Skin epidermis (tissue), 12 donors: ENCODE data around the gene PBX3.

Experiments
- H3K27ac ChIP-seq, 21 experiments: fragments of 200-600 bp; sonication (generic) in 11 of 21; one replicate each; pipeline ENCODE4 v1.5.0; 2020; ENCODE audit warnings: mild to moderate bottlenecking in 3 of 21, inconsistent platforms in 2 of 21, moderate library complexity in 2 of 21
- H3K4me3 ChIP-seq, 7 experiments: fragments of 200-600 bp; sonication (generic) in 2 of 7; one replicate each; pipeline ENCODE4 v1.5.0; 2020; ENCODE audit warnings: inconsistent platforms in 2 of 7, mild to moderate bottlenecking in 2 of 7, moderate library complexity in 1 of 7

The PBX3 gene

DNA sequence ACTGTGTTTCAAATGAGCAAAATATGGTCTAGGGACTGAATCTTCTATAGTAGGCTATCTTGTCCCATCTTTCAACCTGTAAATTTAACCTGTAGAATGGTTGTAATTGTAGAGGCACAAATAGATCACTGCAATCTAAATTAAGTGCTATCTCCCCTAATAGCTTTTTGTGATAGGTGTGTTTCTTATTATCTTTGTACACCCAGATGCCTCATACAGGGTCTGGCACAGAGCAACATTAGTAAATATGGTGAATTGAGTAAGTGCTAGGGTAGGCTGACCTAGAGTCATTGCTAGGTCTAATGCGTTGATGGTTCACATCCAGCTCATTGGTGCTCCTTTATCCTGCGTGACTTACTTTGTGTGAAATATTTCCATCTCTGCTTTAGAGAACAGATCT lies 100.6 kb downstream of the PBX3 start:
- Histone ChIP-seq H3K4me3 (no peak overlapping the region), H3K27ac (no peak overlapping the region)

DNA sequence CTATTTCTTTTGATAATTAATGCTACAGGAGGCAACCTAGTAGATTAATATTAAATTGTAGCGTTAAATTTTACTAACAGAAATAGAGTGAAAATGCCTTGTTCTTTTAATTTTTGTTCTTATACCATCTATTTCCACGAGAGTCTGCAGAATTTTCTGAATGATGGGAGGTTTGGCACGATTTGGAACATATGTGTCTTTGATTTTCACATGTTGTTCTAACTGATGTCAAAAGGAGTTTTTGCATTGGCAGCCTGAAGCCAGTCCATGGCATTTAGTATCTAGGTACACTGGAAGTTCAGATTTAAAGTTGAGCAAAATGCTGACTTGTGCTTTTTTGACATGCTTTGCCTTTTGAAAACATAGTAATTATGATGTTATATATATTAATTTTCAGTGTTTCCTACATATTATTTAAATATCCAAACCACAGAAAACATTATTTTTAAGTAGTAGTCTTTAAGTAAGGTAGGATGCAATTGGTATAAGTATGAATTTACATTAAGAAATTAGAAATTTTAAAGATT lies 103.0 kb downstream of the PBX3 start:
- Histone ChIP-seq H3K4me3 (no peak overlapping the region), H3K27ac (no peak overlapping the region)

DNA sequence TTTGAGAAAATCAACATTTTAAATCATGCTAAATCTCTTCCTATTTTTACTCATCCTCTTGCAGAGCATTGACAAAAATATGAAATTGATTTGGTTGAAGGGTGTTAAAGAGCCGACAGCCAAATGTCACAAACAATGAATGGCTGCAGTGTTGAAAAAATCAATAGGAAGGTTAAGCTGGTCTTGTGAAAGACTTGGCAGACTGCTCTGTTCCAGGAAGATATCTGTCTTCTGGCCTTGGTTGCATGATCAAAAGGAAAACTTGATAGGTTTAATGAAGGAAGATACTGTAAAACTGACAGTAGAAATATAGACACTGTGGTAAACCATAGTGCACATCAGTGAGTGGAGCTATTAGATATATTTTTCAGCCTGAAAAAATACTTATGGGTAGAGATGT lies 103.6 kb downstream of the PBX3 start:
- H3K4me3 ChIP-seq = no peak overlapping the region
- H3K27ac ChIP-seq = no peak overlapping the region

DNA sequence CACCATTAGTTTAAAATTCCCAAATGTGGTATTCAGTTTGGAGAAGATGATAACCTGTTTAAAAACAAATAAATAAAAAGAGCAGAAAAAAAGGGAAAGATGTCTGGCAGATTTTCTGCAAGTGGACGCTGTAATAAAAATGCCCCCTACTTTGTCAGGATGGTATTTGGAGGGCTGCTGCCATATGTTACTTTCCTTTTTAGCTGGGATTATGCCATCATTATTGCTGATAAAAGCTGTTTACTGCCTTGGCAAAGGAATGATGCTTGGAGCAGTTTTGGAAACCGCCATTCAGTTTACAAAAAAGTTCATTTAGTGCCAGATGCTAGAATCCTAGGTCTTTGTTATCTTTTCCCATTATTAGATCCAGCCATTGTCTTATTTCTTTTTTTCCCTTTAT lies 104.8 kb downstream of the PBX3 start:
- Histone ChIP-seq H3K27ac (no peak overlapping the region), H3K4me3 (no peak overlapping the region)

DNA sequence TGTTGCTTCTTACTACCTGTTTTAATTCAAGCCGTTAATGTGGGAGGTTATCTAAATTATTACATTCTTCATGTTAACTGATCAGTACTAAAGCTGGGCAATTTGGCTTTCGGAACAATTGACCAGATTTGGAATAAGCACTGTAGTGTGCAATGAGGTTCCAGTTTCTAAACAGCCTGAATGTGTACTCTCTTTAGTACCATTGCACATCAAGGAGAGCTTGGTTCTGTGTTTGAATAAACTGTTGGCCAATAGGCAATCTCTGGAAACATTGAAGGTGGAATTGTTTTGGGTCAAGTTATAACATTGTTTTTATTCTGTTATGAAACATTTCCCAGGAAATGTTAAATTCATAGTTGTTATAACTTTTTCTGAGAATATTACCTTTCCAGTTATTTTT lies 105.2 kb downstream of the PBX3 start:
- Histone ChIP-seq H3K4me3 (no peak overlapping the region), H3K27ac (no peak overlapping the region)

DNA sequence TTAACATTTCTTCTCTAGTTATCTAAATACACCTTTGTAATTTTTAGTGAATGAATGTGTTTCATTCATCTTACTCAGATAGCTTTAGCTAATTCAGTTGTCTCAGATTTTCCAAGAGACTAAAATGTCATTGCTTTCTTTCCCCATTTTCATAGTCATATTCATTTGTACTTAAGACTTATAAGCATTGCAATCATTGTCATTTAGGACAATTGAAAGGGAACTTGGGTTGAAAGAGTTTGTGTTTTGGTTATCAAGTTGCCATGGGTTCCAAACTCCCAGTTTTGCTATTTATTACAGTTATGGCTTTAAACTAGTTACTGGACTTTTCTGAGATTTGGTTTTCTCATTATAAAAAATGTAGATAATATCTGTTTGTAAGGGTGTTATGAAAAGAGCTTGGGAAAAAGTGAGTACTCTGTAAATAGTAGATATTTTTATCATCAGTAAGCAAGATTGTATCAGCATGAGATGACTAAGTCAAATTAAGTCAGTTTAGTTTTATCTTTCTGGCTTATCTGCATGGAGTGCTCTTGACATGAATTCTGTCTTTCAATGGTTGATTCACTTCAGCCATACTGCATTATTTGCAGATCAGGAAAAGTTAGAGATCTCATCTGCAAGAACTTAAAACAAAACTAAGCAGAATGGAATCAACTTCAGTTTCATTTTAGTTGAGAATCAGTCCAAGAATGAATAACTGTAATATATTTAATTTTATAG lies 107.5 kb downstream of the PBX3 start:
- Histone ChIP-seq H3K4me3 (no peak overlapping the region), H3K27ac (no peak overlapping the region)

DNA sequence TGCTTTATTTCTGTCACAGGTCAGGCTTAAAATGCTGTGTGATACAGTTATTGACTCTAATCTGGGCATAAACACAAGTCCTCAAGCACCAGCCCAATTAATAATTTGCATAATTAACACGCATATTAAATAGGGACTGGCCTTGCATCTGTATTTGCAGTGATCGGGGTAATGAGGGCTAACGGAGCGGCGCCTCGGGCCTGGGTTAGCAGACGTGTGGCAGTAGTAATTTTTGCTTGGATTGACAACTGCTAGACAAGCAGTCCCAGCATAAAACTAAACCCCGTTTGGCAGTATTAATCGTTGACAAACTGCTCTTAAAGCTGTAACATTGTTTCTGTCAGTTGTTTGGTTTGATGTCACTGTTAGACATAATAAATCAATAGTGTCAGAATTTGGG lies 109.2 kb downstream of the PBX3 start:
- no peak overlapping the region for H3K4me3 ChIP-seq

DNA sequence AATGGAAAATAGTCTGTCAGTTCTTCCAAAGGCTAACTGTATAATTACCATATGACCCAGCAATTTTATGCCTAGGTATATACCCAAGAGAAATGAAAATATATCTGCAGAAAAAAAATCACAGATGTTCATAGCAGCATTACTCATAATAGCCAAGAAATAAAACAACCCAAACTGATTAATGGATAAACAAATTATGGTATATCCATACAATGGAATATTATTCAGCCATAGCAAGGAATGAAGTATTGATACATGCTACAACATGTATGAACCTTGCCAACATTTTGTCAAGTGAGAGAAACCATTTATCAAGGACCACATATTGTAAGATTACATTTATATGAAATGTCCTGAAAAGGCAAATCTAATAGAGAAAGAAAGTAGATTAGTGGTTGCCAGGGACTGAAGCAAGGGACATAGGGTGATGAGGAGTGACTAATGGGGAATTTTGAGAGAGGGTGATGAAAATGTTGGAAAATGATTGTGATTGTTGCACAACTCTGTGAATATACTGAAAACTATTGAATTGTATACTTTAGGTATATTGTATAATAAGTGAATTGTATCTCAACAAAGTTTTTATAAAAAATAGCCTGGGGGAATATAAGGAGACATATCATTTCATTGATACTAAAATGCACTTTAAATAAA lies 114.4 kb downstream of the PBX3 start:
- H3K27ac ChIP-seq = no peak overlapping the region
- H3K4me3 ChIP-seq = no peak overlapping the region

More for the DNA sequence above, 109.2 kb downstream of the PBX3 start:
- no peak overlapping the region for H3K27ac ChIP-seq

DNA sequence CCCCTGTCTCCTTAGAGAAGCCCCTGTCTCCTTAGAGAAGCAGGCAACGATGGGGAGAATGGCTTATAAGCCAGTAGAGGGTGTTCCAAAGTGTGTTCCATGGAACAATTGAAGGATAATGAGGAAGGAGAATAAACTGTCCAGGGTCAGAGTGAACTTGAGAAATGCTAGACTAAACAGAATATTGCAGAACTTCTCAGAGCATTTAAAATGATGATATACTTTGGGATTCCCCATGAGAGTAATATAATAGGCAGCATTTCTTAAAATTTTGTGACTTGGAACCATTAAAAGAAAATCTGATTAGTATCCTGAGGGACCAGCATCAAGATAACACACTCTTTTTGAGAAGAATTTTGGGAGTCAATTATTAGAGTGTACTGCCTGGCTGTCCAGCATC lies 116.8 kb downstream of the PBX3 start:
- Histone ChIP-seq H3K27ac (no peak overlapping the region), H3K4me3 (no peak overlapping the region)

DNA sequence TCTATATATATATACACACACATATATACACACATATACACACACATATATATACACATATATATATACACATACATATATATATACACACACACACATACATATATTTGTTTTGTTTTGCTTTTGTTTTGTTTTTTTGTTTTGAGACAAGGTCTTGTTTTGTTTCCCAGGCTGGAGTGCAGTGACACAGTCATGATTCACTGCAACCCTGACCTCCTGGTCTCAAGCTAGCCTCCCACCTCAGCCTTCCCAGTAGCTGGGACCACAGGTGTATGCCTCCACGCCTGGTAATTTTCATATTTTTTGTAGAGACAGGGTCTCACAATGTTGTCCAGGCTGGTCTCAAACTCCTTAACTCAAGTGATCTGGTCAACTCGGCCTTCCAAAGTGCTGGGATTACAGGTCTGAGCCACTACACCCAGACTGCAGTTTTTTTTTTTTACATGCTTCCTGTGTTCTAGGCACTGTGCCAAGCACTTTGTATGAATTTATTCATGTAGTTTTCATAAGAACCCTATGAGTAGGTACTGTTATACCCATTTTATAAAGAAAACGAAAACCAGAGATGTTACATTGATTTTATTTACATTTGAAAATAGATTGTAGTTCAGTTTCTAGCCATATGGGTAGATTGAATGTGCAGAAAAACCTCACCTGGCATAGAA lies 120.7 kb downstream of the PBX3 start:
- no peak overlapping the region for H3K4me3 ChIP-seq

DNA sequence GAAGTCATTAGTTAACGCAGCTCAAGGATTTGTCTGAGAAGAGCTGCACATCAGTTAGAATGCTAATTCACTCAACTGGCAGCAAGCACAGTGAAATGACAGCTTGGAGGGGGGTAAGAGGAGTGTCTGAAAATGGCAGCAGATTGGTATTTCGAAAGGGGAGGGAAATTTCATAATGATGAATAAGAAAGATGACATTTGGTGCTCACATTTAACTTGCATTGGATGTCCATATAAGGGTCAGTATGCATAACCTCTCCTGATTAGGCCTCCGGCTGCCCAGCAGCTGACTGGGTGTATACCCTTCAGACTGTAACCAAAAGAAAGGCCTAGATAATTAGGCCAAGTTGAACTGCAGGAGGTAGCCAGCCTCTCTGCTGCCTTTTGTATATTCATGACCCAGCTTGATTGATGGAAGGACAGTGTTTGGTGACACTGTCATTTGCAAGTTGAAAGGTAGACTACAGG lies 131.0 kb downstream of the PBX3 start:
- no peak overlapping the region for H3K27ac ChIP-seq
- H3K4me3 ChIP-seq = no peak overlapping the region

More for the DNA sequence above, 120.7 kb downstream of the PBX3 start:
- H3K27ac ChIP-seq = no peak overlapping the region

DNA sequence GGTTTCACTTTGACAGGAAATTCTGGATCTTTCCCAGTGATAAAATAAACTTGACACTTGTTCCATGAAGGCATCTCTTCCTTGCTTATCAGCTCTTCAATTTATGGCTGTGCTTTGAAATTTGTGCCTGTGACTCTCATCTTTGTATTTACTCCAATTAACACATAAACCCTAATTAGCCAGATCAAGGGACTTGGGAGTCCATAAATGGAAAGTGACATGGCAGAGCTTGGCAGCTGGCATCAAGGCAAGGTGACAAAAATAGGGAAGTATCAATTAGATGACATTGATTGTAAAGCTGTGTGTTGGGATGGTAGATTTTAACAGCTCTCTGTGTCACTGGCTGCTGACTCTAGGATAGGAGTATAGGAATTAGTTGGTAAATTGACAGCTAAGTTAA lies 133.9 kb downstream of the PBX3 start:
- no peak overlapping the region for H3K27ac ChIP-seq
- H3K4me3 ChIP-seq = no peak overlapping the region

DNA sequence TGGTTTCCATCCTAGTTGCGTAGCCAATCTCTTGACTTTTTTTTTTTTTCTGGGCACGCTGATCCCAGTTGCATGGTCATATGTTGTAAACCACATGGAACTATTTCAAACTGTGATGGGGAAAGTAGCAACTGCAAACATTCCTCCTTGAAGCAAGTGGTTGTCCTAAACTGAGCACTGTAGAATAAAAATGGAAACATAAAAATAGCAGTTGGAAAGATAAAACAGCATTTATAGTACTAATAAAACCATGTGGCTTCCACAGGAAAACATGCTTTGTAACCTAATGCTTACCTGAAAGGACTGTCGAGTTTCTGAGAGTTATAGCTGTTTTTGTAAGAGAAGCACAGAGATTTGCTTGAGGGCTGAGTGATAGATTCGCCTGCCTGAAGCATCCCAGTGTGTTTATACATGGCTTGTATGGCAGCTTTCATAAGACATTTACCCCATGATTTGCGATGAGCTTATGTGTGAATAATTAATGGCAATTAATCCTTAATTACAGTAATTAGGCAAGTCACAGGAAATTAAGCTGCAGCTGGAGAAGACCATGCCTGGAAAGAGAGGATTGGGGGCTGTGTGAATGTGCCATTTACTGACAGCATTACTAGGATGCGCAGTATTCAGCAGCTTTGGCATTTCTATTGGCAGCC lies 136.5 kb downstream of the PBX3 start:
- H3K27ac ChIP-seq = no peak overlapping the region
- no peak overlapping the region for H3K4me3 ChIP-seq

DNA sequence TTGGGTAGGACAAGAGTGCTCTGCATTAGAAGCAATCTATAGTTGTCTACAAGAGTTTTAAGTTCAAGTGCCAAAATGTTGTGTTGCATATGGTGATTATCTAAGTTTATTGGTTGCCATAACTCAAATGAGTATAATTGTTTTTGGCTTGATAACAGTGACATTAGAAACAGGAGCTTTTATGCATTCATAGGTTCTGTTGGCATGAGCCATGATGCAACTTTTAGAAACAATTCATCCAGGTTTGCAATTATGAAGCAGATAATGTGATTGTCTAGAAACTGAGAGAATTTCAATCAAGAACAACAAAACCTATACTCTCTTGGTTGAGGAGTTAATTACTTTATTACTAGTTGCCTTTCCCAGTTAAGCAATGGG lies 137.0 kb downstream of the PBX3 start:
- H3K27ac ChIP-seq = no peak overlapping the region

DNA sequence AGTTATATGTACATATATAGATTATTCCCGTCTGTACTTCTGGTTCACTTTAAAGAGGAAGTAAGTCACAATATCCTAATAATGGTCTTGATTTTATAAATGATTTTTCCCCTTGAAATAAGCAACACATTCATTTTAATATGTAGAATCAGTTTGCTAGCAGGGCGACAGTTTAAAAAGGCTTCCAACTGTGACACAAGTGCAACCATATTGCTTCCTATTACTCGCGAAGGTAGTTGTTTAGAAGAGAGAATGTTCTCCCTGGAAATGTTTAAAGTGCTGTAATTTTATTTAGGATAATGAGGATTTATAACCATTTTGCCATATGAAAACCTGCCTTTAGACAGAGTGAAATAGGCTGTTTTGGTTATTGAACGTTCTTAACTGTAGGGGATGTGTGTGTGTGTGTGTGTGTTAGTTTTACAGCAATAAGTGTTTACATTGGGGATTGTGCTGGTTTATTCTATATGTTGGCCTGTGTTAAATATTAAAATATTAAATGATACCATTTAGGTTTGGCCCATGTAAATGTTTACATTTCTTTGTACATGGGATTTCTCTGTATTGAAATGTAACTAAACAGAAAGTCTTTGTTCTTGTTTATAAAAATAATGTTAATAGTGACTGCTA lies 138.3 kb downstream of the PBX3 start:
- H3K4me3 ChIP-seq = no peak overlapping the region
- no peak overlapping the region for H3K27ac ChIP-seq

More for the DNA sequence above, 137.0 kb downstream of the PBX3 start:
- no peak overlapping the region for H3K4me3 ChIP-seq

DNA sequence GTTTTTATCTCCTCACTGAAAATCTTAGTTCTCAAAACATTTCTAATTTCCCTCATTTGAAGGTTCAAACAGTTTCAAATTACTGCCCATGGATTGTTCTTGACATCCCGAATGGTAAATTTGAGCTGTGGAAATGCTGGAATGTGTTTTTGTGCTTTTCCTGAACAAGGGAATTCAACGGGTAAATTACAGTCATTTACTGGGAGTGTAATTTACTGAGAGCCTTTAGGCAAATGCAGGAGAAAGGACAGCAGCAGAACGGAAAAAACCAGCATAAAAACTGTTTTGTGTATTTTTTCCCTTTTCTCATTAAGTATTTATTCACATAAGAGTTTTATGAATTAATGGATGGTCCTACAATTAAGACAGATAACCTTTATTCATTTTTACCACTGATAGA lies 139.2 kb downstream of the PBX3 start:
- Histone ChIP-seq H3K4me3 (no peak overlapping the region), H3K27ac (no peak overlapping the region)

DNA sequence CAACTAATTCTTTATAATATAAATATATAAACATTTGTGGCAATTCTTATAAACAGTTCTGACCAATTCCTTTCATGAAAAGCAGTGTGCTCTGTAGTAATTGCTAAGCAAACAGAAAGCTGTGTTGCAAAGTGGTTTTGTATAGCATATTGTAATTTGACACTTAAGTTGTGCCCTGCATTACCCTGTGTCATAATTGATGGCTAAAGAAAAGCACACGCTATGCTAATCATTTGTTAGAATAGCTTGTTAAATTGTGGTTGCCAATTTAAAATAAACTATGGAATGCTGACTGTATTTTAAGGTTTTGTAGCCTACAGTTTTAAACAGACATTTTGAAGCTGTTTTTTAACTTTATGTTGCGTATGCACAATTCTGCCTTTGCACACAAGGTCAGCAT lies 140.0 kb downstream of the PBX3 start:
- no peak overlapping the region for H3K4me3 ChIP-seq
- H3K27ac ChIP-seq = no peak overlapping the region

DNA sequence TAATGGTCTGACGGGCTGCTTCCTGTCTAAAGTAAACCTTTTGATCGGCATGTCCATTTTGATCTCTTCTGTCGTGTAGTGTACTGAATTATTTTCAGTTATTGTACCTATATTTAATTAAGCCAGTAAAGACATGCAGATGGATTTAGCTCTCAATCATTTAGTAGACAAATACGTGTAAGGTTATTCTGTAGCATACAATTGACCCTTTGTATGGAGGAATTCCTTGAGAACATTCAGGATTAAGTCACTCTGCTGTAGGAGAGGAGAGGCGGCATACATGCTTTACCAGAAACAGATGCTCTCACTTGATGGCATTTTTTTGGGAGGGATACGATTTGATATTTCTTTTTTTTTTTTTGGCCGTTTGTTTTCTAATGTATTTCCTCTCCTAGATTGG lies 141.0 kb downstream of the PBX3 start:
- no peak overlapping the region for H3K4me3 ChIP-seq
- H3K27ac ChIP-seq = no peak overlapping the region

DNA sequence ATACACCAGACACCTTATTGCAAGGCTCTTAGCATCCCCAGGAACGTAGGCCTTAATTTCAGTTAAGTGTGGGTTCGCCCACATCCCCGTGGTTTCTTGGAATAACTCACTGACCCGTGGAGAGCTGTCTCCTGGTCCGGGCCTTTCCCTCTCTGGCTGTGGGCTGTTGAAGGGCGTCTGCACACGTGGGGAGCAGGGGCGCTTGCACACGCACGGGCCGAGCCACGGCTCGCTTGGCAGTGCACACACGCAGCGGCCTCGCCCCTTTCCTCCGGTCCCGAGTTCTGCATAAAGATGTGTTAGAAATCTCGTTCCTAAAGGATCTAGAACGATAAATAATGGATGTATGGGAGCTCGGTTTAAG lies 141.9 kb downstream of the PBX3 start:
- Histone ChIP-seq H3K27ac (peak overlapping the region in 3 of 21 experiments; percentile 13 to 50 (median 45)), H3K4me3 (peak overlapping the region; percentile 9 to 50 (median 28))
